ENCODE data around the gene GREB1. TPM values are rescaled to one million over a fixed set of nuclear protein-coding genes. Genes with fewer than 3 reads are reported as not detected.

Gene GREB1
- total RNA-seq, 1 experiment from 2014 or later: 6.2 TPM

DNA sequence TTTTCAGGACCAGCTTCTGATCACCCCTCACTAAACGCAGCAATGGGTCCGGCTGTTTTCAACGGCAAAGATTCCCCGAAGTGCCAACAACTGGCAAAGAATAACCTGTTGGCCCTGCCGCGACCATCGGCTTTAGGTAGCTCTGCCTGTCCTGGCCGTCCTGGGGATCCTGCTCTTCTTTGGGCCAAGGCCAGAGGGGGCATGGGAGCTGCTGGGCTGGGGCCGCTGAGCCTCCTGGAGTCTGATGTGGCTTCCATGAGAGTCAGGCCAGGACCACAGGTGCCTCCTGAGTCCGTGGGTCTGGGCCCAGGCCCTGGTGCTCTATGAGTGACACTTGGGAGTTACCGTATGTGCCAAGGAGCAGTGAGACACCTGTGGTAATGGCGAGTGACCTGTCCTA, 46.9 kb downstream of the GREB1 start:
- CTCF ChIA-PET: interaction anchor here (0.9 to 2.8 kb wide), 3 partner anchors 102 to 449 kb away, joined by 5 to 8 read pairs (median 5); a partner anchor contains a TSS
- Histone ChIP-seq H2AFZ (ENCODE audit: low read depth, low read length, poor library complexity, severe bottlenecking) (no peak overlapping the region), H3K9me3 (ENCODE audit: control insufficient read depth in 1 of 2, insufficient read depth in 1 of 2, low read depth in 1 of 2, low read length in 2 of 2) (no peaks in the 10 kb centered on the region), H3K4me3 (replicated peaks in 1 of 2; ENCODE audit: low read depth in 1 of 2, low read length in 2 of 2) (no peak overlapping the region), H3K4me2 (ENCODE audit: low read length) (no peak overlapping the region; the same call in 1 of the 2 replicates), H3K27me3 (ENCODE audit: insufficient read depth, low read length) (no peaks in the 10 kb centered on the region), H3K9ac (ENCODE audit: low read length) (no peak overlapping the region), H4K20me1 (ENCODE audit: insufficient read depth) (no peaks in the 10 kb centered on the region), H3K27ac (ENCODE audit: low read depth, low read length) (no peak overlapping the region), H3K79me2 (ENCODE audit: insufficient read depth, low read length) (no peaks in the 10 kb centered on the region), H3K9me2 (ENCODE audit: insufficient read depth) (no peaks in the 10 kb centered on the region), H3K4me1 (ENCODE audit: control insufficient read depth in 1 of 2, insufficient read depth in 2 of 2, low read length in 2 of 2) (peaks cover 4 to 21% of the 10 kb centered on the region in 2 experiments), H3K36me3 (ENCODE audit: control insufficient read depth in 1 of 2, insufficient read depth in 2 of 2, low read length in 2 of 2) (no peaks in the 10 kb centered on the region)
- intact Hi-C loops (cut with micrococcal nuclease): loop anchor here (5.0 kb wide), 3 partner anchors 102 to 748 kb away; no protein-coding TSS in a partner anchor
- no TSS peak for BruUV-seq (replicated peaks)
- ATAC-seq (no peak), DNase-seq (ENCODE audit: low read depth, low spot score) (no peak)
- POLR2A ChIA-PET: no interaction called here
- TF ChIP-seq JUND (IDR thresholded peaks at IDR 0.05): no peak
- no peak for TF ChIP-seq ZFX (IDR thresholded peaks at IDR 0.05)
- TF ChIP-seq ZNF274 (IDR thresholded peaks at IDR 0.05; ENCODE audit: low read depth, low read length): no peak
- RAD21 ChIA-PET (ENCODE audit: low non-redundant PET in 1 of 2, low total read pairs in 2 of 2, uncharacterized antibody in 2 of 2, unreplicated experiment in 2 of 2): no interaction called here

DNA sequence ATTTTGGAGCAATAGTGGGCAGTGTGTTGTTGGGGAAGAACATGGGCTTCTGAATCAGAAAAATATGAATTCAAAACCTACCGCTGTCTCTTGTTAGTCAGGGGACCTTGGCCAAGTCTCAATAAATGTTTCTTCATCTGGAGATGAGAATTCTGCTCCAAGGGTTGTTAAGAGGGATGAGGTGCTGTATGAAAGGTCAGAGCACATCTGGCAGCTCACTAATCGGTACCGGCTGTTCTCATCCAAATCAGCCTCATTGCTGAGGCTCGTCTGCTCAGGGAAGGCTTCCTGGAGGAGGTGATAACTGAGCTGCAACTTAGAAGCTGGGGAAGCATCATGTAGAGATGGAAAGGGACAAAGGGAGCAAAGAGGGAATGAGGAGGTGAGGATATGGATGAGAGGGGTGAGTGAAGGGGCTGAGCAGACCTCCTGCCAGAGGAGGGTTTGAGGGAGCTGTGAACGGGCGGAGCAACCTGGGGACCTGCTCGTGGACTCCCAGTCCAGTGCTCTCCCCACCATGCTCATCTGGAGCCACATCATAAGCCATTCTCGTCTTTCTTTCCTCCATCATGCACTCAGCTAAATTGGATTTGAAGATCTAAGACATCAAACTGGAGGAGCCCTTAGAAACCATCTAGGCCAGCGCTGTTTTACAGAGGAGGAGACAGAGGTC, 47.4 kb downstream of the GREB1 start:
- Histone ChIP-seq H3K9me2 (ENCODE audit: insufficient read depth) (no peaks in the 10 kb centered on the region), H4K20me1 (ENCODE audit: insufficient read depth) (no peaks in the 10 kb centered on the region), H3K9ac (ENCODE audit: low read length) (no peak overlapping the region), H3K4me2 (ENCODE audit: low read length) (no peak overlapping the region), H3K36me3 (ENCODE audit: control insufficient read depth in 1 of 2, insufficient read depth in 2 of 2, low read length in 2 of 2) (no peaks in the 10 kb centered on the region), H3K4me1 (ENCODE audit: control insufficient read depth in 1 of 2, insufficient read depth in 2 of 2, low read length in 2 of 2) (peaks cover 4 to 21% of the 10 kb centered on the region in 2 experiments), H3K27ac (ENCODE audit: low read depth, low read length) (no peak overlapping the region), H3K9me3 (ENCODE audit: control insufficient read depth in 1 of 2, insufficient read depth in 1 of 2, low read depth in 1 of 2, low read length in 2 of 2) (no peaks in the 10 kb centered on the region), H3K79me2 (ENCODE audit: insufficient read depth, low read length) (no peaks in the 10 kb centered on the region), H3K27me3 (ENCODE audit: insufficient read depth, low read length) (no peaks in the 10 kb centered on the region), H3K4me3 (replicated peaks in 1 of 2; ENCODE audit: low read depth in 1 of 2, low read length in 2 of 2) (no peak overlapping the region), H2AFZ (ENCODE audit: low read depth, low read length, poor library complexity, severe bottlenecking) (no peak overlapping the region)
- intact Hi-C loops (cut with micrococcal nuclease): loop anchor here (5.0 kb wide), 3 partner anchors 101 to 749 kb away; no protein-coding TSS in a partner anchor
- TF ChIP-seq ZNF274 (IDR thresholded peaks at IDR 0.05; ENCODE audit: low read depth, low read length) (no peak), SIN3A (IDR thresholded peaks at IDR 0.05; ENCODE audit: low read depth) (no peak), JUND (IDR thresholded peaks at IDR 0.05) (no peak), FOSL1 (IDR thresholded peaks at IDR 0.05; ENCODE audit: low read depth) (no peak), ZFX (IDR thresholded peaks at IDR 0.05) (no peak), EZH2phosphoT487 (IDR thresholded peaks at IDR 0.05; ENCODE audit: borderline replicate concordance) (no peak), POLR2A (IDR thresholded peaks at IDR 0.05; ENCODE audit: borderline replicate concordance, extremely low read depth, insufficient read depth, insufficient read length) (no peak)
- TF ChIP-seq, protein P1, sequence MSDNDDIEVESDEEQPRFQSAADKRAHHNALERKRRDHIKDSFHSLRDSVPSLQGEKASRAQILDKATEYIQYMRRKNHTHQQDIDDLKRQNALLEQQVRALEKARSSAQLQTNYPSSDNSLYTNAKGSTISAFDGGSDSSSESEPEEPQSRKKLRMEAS (IDR thresholded peaks at IDR 0.05): no peak
- POLR2A ChIA-PET: no interaction called here
- CTCF ChIA-PET: interaction anchor here (0.9 to 5.4 kb wide), 3 partner anchors 101 to 449 kb away, joined by 5 to 159 read pairs (median 102); a partner anchor contains a TSS
- DNase-seq (ENCODE audit: low read depth, low spot score): no peak
- RAD21 ChIA-PET (ENCODE audit: low non-redundant PET in 1 of 2, low total read pairs in 2 of 2, uncharacterized antibody in 2 of 2, unreplicated experiment in 2 of 2): interaction anchor here in 1 of 2 experiments (2.2 kb wide), 1 partner anchor 103 kb away, joined by 7 read pairs; no protein-coding TSS in a partner anchor
- no peak for ATAC-seq
- BruUV-seq (replicated peaks): no TSS peak
